ENCODE data around the gene PRMT9. TPM values are rescaled to one million over a fixed set of nuclear protein-coding genes. Genes with fewer than 3 reads are reported as not detected.
A peak's percentile ranks its signal among the peaks of the same experiment; 100 is the strongest.

Gene PRMT9
- total and polyA plus RNA-seq, 9 of the 15 experiments (the other 6 are each of a cell fraction or from before 2014, with no cell fraction given) = 3.5 to 15.6 (median 7.2) TPM

DNA sequence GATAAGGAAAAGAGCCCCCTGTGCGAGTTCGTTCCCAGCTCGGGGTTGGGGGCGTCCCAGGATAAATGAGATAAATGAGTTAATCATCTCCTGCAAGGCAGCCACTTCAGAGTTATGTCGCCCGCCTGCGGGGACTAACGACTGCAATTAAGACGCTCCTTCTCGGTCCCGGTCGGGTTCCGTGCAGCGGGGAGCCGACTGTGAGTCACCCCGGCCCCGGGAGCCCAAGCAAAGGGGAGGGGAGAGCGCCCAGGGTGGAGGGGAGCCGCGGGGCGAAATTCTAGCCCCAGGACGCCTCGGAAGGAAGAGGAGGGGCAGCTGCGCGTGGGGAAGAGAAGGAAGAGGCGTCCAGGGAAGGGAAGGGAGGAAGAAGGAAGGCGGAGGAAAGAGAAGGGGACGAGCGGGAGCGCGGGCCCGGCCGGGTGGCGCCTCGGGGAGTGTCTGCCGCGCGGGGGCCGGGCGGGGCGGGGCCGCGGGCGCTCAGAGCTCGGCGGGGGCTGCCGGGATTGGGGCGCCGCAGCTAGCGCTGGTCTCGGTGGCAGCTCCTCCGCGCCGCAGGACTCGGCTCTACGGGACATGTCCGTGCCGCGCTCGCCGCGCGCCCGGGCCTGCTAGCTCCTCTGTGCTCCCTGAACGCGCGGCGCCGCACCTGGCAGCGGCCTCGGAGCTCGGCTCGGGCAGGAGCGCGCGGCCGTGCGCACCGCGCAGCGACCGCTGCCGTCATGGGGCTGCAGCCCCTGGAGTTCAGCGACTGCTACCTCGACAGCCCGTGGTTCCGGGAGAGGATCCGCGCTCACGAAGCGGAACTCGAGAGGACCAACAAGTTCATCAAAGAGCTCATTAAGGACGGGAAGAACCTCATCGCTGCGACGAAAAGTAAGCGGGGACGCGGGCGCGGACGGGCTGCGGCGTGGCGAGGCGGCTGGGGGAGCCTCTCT lies 47.9 kb upstream of the PRMT9 start, which contains the start of gene ARHGAP10:
Gene ARHGAP10, plus strand, starts transcription at position 509 of the 938 bp plus-strand sequence. Its CDS starts 214 bp downstream, at position 723.
- in situ Hi-C loops (cut with MboI) = no loop called here
- Histone ChIP-seq H3K79me2 (ENCODE audit: control insufficient read depth, insufficient read depth, low read length) (no peaks in the 10 kb centered on the region), H3K9ac (ENCODE audit: insufficient read depth in 1 of 2, low read depth in 2 of 2, low read length in 2 of 2) (peak within 1 kb of the TSS in 1 of 2 experiments; percentile 65; a peak in 2 of 4 replicates), H3K27ac (ENCODE audit: extremely low read depth, low read depth, low read length) (no peak within 1 kb of the TSS), H3K4me1 (replicated peaks in 1 of 2; ENCODE audit: control insufficient read depth in 2 of 2, insufficient read depth in 2 of 2, low read length in 2 of 2) (peaks cover 0 to 15% of the 10 kb centered on the region in 2 experiments; a peak in 2 of 5 replicates), H3K9me3 (replicated peaks; ENCODE audit: control insufficient read depth, insufficient read depth, low read depth, low read length) (no peaks in the 10 kb centered on the region), H2AFZ (ENCODE audit: low read depth, low read length) (peak within 1 kb of the TSS; percentile 72), H4K20me1 (replicated peaks; ENCODE audit: control insufficient read depth, insufficient read depth, low read length) (peaks cover 4% of the 10 kb centered on the region; the same call in 1 of the 2 replicates), H3K4me3 (peak within 1 kb of the TSS; percentile 43), H3K27me3 (ENCODE audit: control insufficient read depth in 2 of 2, insufficient read depth in 2 of 2, low read length in 2 of 2) (peaks cover 35 to 38% of the 10 kb centered on the region in 2 experiments), H3K36me3 (ENCODE audit: control insufficient read depth, insufficient read depth, low read length) (no peaks in the 10 kb centered on the region), H3K4me2 (ENCODE audit: insufficient read depth, low read length) (peak within 1 kb of the TSS; percentile 68), H3K9me1 (ENCODE audit: control insufficient read depth, insufficient read depth, low read length) (no peaks in the 10 kb centered on the region)
- BruUV-seq (replicated peaks) = no TSS peak
- WGBS (ENCODE audit: insufficient coverage, low coverage, missing lambda C conversion rate) = 2% methylated on average over 44 of the region's 106 CpGs
- no peak for FAIRE-seq
- intact Hi-C loops (cut with micrococcal nuclease) = no loop called here
- ChIA-PET POLR2A (no interaction called here), CTCF (ENCODE audit: low intra/inter-chr PET ratio) (no interaction called here)
- peak; percentile 38 to 54 (median 50) for DNase-seq (ENCODE audit: extremely low read depth in 1 of 4, low spot score in 3 of 4)
- peak; percentile 78 for ATAC-seq
- TF ChIP-seq, protein P1, sequence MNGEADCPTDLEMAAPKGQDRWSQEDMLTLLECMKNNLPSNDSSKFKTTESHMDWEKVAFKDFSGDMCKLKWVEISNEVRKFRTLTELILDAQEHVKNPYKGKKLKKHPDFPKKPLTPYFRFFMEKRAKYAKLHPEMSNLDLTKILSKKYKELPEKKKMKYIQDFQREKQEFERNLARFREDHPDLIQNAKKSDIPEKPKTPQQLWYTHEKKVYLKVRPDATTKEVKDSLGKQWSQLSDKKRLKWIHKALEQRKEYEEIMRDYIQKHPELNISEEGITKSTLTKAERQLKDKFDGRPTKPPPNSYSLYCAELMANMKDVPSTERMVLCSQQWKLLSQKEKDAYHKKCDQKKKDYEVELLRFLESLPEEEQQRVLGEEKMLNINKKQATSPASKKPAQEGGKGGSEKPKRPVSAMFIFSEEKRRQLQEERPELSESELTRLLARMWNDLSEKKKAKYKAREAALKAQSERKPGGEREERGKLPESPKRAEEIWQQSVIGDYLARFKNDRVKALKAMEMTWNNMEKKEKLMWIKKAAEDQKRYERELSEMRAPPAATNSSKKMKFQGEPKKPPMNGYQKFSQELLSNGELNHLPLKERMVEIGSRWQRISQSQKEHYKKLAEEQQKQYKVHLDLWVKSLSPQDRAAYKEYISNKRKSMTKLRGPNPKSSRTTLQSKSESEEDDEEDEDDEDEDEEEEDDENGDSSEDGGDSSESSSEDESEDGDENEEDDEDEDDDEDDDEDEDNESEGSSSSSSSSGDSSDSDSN (IDR thresholded peaks at IDR 0.05; ENCODE audit: borderline replicate concordance in 1 of 2, low read depth in 2 of 2, low read length in 2 of 2) = 0 out of 4 replicates have a peak, but pooled peaks of 1 of the 2 experiments have one; percentile 25
- TF ChIP-seq, protein P2, sequence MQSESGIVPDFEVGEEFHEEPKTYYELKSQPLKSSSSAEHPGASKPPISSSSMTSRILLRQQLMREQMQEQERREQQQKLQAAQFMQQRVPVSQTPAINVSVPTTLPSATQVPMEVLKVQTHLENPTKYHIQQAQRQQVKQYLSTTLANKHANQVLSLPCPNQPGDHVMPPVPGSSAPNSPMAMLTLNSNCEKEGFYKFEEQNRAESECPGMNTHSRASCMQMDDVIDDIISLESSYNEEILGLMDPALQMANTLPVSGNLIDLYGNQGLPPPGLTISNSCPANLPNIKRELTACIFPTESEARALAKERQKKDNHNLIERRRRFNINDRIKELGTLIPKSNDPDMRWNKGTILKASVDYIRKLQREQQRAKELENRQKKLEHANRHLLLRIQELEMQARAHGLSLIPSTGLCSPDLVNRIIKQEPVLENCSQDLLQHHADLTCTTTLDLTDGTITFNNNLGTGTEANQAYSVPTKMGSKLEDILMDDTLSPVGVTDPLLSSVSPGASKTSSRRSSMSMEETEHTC (IDR thresholded peaks at IDR 0.05) = no peak
- 0 out of 2 replicates have a peak, but pooled peaks have one; percentile 9 for TF ChIP-seq CXXC5 (CRISPR knock-in tag; IDR thresholded peaks at IDR 0.05)
- TF ChIP-seq, protein P3, sequence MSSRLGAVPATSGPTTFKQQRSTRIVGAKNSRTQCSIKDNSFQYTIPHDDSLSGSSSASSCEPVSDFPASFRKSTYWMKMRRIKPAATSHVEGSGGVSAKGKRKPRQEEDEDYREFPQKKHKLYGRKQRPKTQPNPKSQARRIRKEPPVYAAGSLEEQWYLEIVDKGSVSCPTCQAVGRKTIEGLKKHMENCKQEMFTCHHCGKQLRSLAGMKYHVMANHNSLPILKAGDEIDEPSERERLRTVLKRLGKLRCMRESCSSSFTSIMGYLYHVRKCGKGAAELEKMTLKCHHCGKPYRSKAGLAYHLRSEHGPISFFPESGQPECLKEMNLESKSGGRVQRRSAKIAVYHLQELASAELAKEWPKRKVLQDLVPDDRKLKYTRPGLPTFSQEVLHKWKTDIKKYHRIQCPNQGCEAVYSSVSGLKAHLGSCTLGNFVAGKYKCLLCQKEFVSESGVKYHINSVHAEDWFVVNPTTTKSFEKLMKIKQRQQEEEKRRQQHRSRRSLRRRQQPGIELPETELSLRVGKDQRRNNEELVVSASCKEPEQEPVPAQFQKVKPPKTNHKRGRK (tag; IDR thresholded peaks at IDR 0.05) = 0 out of 2 replicates have a peak, but pooled peaks have one; percentile 21
- TF ChIP-seq, protein P4, sequence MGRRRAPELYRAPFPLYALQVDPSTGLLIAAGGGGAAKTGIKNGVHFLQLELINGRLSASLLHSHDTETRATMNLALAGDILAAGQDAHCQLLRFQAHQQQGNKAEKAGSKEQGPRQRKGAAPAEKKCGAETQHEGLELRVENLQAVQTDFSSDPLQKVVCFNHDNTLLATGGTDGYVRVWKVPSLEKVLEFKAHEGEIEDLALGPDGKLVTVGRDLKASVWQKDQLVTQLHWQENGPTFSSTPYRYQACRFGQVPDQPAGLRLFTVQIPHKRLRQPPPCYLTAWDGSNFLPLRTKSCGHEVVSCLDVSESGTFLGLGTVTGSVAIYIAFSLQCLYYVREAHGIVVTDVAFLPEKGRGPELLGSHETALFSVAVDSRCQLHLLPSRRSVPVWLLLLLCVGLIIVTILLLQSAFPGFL (CRISPR knock-in tag; IDR thresholded peaks at IDR 0.05) = no peak
- no peak for TF ChIP-seq MAFK (IDR thresholded peaks at IDR 0.05; ENCODE audit: low read length)
- TF ChIP-seq, protein P5, sequence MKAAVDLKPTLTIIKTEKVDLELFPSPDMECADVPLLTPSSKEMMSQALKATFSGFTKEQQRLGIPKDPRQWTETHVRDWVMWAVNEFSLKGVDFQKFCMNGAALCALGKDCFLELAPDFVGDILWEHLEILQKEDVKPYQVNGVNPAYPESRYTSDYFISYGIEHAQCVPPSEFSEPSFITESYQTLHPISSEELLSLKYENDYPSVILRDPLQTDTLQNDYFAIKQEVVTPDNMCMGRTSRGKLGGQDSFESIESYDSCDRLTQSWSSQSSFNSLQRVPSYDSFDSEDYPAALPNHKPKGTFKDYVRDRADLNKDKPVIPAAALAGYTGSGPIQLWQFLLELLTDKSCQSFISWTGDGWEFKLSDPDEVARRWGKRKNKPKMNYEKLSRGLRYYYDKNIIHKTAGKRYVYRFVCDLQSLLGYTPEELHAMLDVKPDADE (conservative IDR thresholded peaks at IDR 0.05; ENCODE audit: control insufficient read depth, low read depth, low read length) = no peak
- no peak for TF ChIP-seq ETS2 (tag; IDR thresholded peaks at IDR 0.05; ENCODE audit: borderline replicate concordance, poor library complexity, severe bottlenecking)

All from K562 (cell line).